K562 treated with DMSO at 1 percent for 4 hours (cell line): ENCODE data around the gene ZCWPW2. TPM values are rescaled to one million over a fixed set of nuclear protein-coding genes. Genes with fewer than 3 reads are reported as not detected.

Source experiments
- total RNA-seq: library from RNA; unstranded; fragments of 300-600 nt; gene quantifications from 2 replicates; pipeline ENCODE4 v1.2.3, GENCODE V29; 2022; ENCODE audit not compliant: insufficient read depth

Gene ZCWPW2, protein sequence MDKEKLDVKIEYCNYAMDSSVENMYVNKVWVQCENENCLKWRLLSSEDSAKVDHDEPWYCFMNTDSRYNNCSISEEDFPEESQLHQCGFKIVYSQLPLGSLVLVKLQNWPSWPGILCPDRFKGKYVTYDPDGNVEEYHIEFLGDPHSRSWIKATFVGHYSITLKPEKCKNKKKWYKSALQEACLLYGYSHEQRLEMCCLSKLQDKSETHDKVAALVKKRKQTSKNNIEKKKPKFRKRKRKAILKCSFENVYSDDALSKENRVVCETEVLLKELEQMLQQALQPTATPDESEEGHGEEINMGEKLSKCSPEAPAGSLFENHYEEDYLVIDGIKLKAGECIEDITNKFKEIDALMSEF
- total RNA-seq = not detected in 2 replicates

DNA sequence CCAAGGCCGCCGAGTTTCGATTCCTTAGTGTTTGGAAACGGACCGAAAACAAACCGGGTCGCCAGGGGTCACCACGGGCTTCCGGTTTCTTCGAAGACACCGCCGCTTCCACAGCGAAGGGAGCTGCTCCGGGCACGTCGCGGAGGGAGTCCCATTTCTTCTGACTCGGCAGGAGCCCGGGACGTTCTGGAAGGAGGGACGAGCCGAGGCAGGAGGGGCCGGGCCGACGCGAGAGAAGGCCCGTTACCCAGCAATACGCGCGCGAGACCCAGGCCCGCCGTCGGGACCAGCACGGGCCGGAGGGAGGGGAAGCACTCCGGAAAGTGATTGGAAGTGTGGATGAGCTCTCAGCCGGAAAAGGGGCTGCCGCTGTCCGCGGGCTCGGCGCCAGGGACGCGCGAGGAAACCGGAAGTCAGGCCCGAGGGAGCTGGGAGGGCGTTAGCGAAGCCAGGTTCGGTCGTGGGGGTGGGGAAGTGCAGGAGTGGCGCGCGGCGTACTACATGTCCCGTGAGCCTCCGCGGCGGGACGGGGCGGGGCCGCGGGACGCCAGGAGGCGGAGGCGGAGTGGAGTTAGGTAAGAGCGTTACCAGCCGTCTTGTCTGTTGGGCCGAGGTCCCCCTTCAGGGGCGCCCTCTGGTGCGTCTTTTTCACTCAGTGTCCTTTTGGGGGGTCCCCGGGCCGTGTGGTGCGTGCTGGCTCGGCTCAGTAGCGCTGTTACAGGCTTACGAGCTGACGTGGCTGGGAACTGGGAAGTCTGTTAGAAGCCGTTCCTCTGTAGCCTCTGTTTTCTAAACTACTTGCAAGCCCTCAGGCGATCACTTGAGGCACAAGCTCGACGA lies at the start of gene ZCWPW2, which contains the start of gene AZI2:
Gene ZCWPW2 (plus strand): TSS at position 93 of the 840 bp plus-strand sequence. CDS start 64,348 bp downstream, outside the sequence.
Gene AZI2 (minus strand): TSS at position 196 of the 840 bp plus-strand sequence. CDS start 8,207 bp downstream, outside the sequence.

Other genes starting within 250 kb of the ZCWPW2 start
- 33.0 and 55.5 TPM in 2 replicates for gene CMC1, start 107.1 kb upstream of the ZCWPW2 start, total RNA-seq
- gene AZI2, start 103 bp downstream of the ZCWPW2 start, total RNA-seq = 41.4 and 48.1 TPM in 2 replicates